Ovary (tissue), 3 donors: ENCODE data around the gene CTXN2.

Source experiments
- EP300 ChIP-seq: sonication (generic); formaldehyde crosslinking; IDR thresholded peaks from one replicate; pipeline ENCODE4 v1.6.1; 2017; ENCODE audit warnings: antibody characterized with exemption
- POLR2A ChIP-seq: fragments of 450-650 bp; IDR thresholded peaks from one replicate; pipeline ENCODE4 v1.6.1; 2017; ENCODE audit warnings: antibody characterized with exemption, mild to moderate bottlenecking, moderate library complexity
- TF ChIP-seq, protein P1 (sequence below), 3 donors: fragments of 450-650 bp in 2 of 3; fragments of 200-600 bp in 1 of 3; IDR thresholded peaks; one replicate each; pipeline versions ENCODE4 v1.5.1 to v1.8.0; 2016 to 2022; ENCODE audit warnings: antibody characterized with exemption in 3 of 3, mild to moderate bottlenecking in 1 of 3
- donor health status: DM: no; HTN: no; CAD: no.

DNA sequence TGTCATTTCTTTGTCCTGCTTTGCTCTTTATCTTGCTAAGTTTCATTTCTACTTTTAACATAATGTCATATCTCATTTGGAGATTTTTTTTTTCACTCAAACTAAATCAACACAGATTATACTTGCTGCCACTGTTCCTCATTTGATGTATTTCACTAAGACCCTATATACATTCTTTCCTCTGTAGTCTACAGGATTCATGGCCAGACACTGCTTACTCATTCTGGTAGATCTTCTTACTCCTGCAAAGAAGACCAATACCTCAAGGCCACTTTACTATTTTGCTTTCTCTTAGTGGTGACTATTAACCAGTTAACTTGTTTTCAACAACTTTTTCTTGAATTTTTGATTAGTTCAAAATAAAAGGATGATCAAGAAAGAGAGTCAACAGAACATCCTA is 44.1 kb upstream of the CTXN2 start:
- TF ChIP-seq, protein P1, sequence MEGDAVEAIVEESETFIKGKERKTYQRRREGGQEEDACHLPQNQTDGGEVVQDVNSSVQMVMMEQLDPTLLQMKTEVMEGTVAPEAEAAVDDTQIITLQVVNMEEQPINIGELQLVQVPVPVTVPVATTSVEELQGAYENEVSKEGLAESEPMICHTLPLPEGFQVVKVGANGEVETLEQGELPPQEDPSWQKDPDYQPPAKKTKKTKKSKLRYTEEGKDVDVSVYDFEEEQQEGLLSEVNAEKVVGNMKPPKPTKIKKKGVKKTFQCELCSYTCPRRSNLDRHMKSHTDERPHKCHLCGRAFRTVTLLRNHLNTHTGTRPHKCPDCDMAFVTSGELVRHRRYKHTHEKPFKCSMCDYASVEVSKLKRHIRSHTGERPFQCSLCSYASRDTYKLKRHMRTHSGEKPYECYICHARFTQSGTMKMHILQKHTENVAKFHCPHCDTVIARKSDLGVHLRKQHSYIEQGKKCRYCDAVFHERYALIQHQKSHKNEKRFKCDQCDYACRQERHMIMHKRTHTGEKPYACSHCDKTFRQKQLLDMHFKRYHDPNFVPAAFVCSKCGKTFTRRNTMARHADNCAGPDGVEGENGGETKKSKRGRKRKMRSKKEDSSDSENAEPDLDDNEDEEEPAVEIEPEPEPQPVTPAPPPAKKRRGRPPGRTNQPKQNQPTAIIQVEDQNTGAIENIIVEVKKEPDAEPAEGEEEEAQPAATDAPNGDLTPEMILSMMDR (IDR thresholded peaks at IDR 0.05): no peak
- TF ChIP-seq EP300: no peak
- no peak for TF ChIP-seq POLR2A
